T-helper 2 cell (primary cell): ENCODE measurements around the gene DZIP1L.
A peak's percentile ranks its signal among the peaks of the same experiment; 100 is the strongest.
"Not testable (repeated sequence)": the region's sequence is repeated elsewhere in the genome, so short reads cannot be mapped to it uniquely, and the experiment has no call there.

ENCODE experiments used
- DNase-seq, 5 experiments: peaks; one replicate each; pipeline versions ENCODE4 v3.0.0 to v3.0.0-alpha.2; 2012 to 2022

DZIP1L gene

GRCh38 chr3:138114431-138114918, 933 bp downstream of the DZIP1L start:
- no peak for DNase-seq

GRCh38 chr3:138113326-138113725, 2.1 kb downstream of the DZIP1L start:
- no peak for DNase-seq

- DNase-seq: no peak
These were observed 3.0 kb downstream of the DZIP1L start for GRCh38 chr3:138112362-138112761.

GRCh38 chr3:138105598-138105997, 9.8 kb downstream of the DZIP1L start:
- DNase-seq: no peak

GRCh38 chr3:138103466-138103865, 11.9 kb downstream of the DZIP1L start:
- no peak for DNase-seq

- DNase-seq: not testable (repeated sequence)
These were observed 14.0 kb downstream of the DZIP1L start for GRCh38 chr3:138101351-138101940.

- no peak for DNase-seq
These were observed 16.0 kb downstream of the DZIP1L start for GRCh38 chr3:138099417-138099816.

GRCh38 chr3:138097192-138098172, 17.9 kb downstream of the DZIP1L start:
- DNase-seq: no peak

GRCh38 chr3:138093721-138094120, 21.7 kb downstream of the DZIP1L start:
- DNase-seq: no peak

GRCh38 chr3:138092023-138092422, 23.4 kb downstream of the DZIP1L start:
- DNase-seq: no peak

- no peak for DNase-seq
These were observed 26.3 kb downstream of the DZIP1L start for GRCh38 chr3:138089091-138089490.

- not testable (repeated sequence) for DNase-seq
These were observed 29.7 kb downstream of the DZIP1L start for GRCh38 chr3:138085745-138086144.

GRCh38 chr3:138084196-138084595, 31.2 kb downstream of the DZIP1L start:
- DNase-seq: no peak

GRCh38 chr3:138082992-138083386, 32.4 kb downstream of the DZIP1L start:
- DNase-seq: peak in 1 of 5 experiments; percentile 19

- peak in 1 of 5 experiments; percentile 88 for DNase-seq
These were observed 33.1 kb downstream of the DZIP1L start for GRCh38 chr3:138082085-138082991.

- no peak for DNase-seq
These were observed 33.9 kb downstream of the DZIP1L start for GRCh38 chr3:138081371-138082084.

GRCh38 chr3:138079901-138080300, 35.5 kb downstream of the DZIP1L start:
- DNase-seq: no peak

GRCh38 chr3:138078901-138079344, 36.5 kb downstream of the DZIP1L start:
- DNase-seq: no peak

- DNase-seq: no peak
These were observed 37.3 kb downstream of the DZIP1L start for GRCh38 chr3:138078096-138078495.

GRCh38 chr3:138072796-138073195, 42.6 kb downstream of the DZIP1L start:
- no peak for DNase-seq

- no peak for DNase-seq
These were observed 45.4 kb downstream of the DZIP1L start for GRCh38 chr3:138070006-138070405.
